HG03135 (cell line): ENCODE results near the gene ARFGEF2.
"Not testable (repeated sequence)": the region's sequence is repeated elsewhere in the genome, so short reads cannot be mapped to it uniquely, and the experiment has no call there.

ENCODE experiments used
- ATAC-seq: cut with Tn5 transposase; IDR thresholded peaks from one replicate; pipeline ENCODE4 v1.9.1; 2021; ENCODE audit warnings: mild to moderate bottlenecking, moderate library complexity; ENCODE audit not compliant: unreplicated experiment

ARFGEF2 gene

DNA sequence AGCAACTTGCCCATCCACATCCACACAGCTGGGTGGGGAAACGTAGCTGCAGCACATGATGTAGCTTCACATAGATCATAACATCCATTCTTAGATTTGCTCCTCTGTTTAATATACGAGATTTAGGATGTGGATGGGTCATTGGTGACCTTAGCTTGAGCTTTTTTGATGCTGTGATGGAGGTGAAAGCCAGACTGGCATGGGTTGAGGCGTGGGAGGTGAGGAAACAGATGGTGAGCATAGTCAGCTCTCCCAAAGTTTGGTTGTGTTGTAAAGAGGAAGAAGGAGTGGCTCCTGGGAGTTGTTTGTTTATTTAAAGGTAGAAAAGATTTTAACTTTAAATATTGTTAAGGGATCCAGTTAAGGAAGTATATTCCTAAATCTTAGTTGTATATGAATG is 5.3 kb downstream of the ARFGEF2 start:
- ATAC-seq = no peak

DNA sequence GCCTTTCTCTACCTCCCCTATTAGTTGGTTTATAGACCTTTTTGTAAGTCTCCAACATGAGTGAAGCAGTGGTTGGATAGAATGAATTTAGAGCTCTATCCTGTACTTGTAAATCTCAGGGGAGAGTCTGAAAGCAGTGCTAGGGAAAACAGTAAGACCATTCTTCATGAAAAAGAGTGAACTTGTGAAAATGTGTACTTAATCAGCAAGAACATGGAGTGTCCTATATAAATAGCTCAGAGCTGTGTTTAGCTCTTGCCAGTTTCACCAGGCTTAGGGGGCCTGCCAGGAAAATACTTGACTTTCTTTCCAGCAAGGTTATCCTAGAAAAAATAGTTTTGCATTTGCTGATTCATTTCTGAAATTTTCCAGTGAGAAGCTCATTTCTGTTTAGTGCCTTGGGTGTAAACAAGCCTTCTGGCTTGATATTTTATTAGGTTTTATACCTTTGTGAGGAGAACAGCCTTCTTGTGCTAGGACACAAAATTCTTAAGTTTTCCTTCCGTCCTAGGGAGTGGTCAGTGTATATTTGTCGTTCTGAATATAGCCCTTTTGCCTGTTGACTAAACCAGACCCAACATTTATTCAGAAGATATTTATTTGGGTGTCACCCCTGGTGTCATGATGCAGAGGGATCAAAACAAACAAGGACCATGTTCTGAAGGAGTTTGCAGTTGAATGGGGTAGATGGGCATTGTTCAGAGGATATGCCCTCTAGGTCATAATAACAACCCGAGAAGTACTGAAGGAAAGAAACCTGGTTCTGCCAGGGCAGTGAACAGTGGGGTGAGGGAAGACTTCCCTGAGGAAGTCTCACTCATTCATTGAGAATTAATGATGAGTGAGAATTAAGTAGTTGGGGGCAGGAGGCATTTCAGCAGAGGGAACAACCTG is 7.6 kb downstream of the ARFGEF2 start:
- no peak for ATAC-seq

DNA sequence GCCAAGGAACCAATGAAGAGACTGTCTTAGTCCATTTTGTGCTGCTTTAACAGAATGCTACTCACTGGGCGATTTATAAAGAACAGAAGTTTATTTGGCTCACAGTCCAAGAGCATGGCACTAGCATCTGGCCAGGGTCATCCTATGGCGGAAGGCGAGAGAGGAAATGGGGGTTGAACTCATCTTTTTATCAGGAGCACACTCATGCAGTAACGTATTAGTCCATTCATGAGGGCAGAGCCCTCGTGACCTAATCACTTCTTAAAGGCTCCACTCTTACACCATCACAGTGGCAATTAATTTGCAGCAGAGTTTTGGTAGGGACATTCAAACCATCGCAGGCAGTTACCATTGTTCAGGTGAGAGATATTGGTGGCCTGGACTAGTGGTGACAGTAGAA is 8.5 kb downstream of the ARFGEF2 start:
- ATAC-seq = no peak

DNA sequence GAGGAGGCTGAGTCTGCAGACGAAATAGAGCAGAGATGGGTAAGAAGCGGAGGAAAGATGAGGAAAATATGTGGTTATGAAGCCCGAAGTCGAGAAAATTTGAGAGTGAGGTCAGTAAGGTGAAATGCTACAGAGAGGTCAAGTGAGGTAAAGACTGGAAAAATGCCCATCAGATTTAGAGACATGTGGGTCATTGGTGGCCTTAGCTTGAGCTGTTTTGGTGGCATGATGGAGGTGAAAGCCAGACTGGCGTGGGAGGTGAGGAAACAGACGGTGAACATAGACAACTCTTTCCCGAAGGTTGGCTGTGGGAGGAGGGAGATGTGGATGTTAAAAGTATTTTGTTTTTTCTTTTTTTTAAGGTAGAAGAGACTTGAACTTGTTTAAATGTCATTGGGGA is 9.4 kb downstream of the ARFGEF2 start:
- no peak for ATAC-seq

DNA sequence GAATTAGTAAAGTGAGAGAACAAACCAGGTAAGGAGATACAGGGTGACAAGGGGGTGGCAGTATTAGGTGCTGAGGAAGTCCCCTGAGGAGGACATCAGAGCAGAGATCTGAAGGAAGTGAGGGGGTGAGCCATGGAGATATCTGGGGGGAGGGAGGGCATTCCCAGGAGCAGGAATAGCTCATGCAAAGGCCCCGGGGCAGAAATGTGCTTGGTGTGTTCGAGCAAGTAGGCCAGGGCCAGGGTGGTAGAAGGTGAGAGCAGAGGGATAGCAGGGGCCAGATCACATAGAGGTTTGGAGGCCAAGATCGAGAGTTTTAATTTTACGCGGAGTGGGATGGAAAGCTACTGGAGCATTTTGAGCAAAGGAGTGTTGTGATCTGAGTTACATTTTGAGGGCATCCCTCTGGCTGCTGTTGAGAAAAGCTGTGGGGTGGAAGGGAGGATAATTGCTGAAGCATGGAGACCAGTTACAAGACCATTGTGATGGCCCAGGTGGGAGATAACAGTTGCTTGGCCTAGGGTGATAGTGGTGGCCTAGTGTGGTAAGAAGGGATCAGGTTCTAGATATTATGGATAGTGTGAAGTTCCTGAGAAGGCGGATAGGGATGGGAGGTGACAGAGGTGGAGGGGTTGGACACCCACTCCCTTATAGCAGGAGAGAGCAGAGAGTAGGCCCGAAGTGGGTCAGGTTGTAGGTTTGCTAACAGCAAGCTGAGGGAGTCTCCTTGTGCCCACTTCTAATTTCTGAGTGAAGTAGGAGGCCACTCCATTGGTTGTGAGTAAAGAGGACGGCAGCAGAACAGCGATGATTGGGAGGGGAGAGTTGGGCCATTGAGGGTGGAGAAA is 10.2 kb downstream of the ARFGEF2 start:
- no peak for ATAC-seq

DNA sequence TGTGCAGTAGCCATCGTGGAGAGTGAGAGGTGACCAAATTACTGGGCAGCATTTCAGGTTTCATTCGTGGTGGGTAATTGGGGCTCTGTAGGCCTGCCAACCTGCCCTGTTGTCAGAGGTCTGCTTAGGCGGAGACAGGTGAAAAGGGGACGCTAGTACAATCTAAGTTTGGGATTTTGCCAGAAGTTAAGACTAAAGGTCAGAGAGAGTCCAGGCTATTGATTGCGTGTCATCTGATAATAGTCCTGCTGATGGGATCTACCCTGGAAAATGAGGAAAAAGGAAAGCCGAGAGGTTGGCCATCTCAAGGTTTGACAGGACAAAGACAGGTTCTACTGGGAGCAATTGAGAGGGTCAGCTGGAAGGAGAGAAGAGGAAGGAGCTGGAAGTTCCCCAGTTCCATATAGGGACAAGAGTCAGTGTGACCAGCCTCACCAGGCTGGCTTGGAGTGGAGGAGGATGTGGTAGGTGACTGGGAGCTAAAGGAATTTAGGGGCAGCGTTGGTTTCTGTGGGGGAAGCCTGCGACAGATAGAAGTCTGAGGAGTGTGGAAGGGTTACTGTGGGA is 10.9 kb downstream of the ARFGEF2 start:
- ATAC-seq = no peak

DNA sequence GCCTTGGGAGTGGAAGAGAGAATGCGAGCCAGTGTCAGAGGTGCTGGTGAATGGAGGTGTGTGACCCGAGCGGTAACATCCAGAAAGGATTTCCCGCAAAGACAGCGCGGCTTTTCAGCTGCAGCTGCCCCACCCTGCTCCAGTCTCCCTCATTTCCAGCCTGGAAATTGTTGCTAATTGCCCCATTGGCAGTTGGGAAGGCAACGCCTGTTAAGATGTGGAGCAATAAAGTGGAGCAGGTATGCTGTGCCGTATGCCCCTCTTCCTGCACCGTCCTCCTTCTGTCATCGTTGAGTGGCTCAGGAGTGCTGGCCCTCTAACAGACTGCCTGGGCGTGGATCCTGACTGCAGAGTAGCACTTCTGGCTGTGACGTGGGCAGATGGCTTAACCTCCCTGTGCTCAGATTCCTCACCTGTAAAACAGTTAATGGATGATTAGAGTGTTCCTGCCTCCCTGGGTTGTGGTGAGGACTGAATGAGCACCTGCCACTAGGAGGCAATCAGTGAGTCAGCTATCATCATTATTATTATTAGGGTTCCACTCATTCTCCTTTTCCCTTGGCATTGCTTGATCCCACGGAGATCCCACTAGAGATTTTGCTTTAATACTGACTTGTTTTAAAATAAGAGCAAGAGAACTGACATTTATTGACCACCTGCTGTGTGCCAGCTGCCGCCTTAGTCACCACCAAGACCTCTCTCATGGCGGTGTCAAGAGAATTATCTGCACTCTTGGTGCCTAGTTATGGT is 11.7 kb downstream of the ARFGEF2 start:
- ATAC-seq = no peak

DNA sequence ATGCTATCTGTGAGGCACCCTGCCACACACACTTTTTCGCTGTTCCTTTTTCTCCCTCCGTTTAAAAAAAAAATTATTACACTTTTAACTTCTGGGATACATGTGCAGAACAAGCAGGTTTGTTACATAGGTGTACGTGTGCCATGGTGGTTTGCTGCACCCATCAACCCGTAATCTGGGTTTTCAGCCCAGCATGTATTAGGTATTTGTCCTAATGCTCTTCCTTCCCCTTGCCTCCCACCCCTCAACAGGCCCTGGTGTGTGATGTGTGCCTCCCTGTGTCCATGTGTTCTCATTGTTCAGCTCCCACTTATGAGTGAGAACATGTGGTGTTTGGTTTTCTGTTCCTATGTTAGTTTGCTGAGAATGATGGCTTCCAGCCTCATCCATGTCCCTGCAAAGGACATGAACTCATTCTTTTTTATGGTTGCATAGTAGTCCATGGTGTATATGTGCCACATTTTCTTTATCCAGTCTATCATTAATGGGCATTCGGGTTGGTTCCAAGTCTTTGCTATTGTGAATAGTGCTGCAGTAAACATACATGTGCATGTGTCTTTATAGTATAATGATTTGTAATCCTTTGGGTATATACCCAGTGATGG is 12.9 kb downstream of the ARFGEF2 start:
- not testable (repeated sequence) for ATAC-seq

DNA sequence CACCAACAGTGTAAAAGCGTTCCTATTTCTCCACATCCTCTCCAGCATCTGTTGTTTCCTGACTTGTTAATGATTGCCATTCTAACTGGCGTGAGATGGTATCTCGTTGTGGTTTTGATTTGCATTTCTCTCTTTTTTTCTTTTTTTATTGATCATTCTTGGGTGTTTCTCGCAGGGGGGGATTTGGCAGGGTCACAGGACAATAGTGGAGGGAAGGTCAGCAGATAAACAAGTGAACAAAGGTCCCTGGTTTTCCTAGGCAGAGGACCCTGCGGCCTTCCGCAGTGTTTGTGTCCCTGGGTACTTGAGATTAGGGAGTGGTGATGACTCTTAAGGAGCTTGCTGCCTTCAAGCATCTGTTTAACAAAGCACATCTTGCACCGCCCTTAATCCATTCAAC is 13.5 kb downstream of the ARFGEF2 start:
- not testable (repeated sequence) for ATAC-seq

DNA sequence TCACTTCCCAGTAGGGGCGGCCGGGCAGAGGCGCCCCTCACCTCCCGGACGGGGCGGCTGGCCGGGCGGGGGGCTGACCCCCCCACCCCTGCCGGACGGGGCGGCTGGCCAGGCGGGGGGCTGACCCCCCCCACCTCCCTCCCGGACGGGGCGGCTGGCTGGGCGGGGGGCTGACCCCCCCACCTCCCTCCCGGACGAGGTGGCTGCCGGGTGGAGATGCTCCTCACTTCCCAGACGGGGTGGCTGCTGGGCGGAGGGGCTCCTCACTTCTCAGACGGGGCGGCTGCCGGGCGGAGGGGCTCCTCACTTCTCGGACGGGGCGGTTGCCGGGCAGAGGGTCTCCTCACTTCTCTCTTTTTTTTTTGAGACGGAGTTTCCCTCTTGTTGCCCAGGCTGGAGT is 14.7 kb downstream of the ARFGEF2 start:
- ATAC-seq = not testable (repeated sequence)

DNA sequence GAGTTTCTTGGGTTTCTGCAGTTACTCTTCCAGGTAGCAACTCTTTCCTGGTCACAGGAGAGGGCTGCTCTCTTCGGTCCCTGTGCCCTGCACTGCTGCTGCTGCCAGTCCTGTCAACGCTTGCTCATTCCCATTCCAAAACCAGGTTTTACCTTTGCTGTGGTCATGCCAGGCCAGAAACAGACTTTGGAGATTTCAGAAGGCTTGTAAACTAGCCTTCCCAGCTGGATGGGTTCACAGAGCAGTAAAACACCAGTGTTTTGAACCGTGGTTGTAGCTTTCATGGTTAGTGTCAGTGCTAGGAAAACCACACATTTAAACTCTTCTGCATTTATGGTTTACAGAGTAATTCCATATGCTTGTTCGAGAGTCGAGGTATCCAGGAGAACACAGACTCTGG is 16.2 kb downstream of the ARFGEF2 start:
- no peak for ATAC-seq

DNA sequence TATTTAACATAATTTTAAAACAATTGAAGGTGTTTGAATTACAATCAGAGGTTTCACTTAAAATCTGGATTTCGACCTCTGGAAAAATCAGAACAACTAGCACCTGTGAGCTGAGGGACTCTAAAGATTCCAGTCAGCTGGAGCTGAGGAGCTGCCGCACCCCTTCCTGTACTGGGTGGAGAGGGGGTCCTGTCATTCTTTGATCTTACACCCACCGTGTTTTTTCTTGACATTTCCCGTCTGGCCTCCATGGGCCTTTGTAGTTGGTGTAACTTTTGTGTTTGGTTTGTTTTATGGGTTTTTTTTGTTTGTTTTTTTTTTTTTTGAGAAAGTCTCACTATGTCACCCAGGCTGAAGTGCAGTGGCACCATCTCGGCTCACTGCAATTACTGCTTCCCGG is 17.2 kb downstream of the ARFGEF2 start:
- ATAC-seq = no peak

DNA sequence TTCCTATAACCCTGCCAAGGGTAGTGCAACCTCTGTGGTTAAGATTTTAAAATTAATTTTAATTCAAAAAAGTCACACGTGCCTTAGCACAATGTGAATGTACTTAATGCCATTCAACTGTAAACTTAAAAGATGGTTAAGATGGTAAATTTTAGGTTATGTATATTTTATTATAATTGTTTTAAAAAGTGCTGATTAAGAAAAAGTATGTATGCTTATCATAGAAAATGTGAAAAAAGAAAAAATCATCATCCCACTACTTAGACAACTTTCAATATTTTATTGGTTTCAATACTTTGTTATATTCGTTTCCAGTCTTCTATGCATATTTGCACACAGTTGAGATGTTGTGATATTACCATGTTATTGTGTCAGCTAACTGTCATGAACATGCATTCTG is 18.7 kb downstream of the ARFGEF2 start:
- no peak for ATAC-seq

DNA sequence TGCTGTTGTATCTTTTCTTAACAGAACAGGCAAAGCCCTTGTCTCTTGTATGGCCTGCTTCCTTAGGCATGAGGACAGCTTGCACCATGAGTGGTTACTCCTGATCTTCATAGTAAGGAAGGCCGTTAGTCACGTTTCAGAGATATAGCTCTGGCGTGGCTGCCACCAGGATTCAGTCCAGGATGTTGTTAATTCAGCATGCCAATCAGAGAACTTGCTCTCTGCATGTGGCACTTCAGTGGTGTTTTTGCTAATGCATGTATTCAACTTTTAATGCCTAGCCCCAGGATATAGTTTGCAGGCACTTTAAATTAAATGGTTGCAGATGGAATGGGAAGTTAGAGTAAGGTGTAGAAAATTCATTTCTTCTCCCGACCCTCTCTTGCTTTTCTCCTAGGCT is 20.0 kb downstream of the ARFGEF2 start:
- no peak for ATAC-seq

DNA sequence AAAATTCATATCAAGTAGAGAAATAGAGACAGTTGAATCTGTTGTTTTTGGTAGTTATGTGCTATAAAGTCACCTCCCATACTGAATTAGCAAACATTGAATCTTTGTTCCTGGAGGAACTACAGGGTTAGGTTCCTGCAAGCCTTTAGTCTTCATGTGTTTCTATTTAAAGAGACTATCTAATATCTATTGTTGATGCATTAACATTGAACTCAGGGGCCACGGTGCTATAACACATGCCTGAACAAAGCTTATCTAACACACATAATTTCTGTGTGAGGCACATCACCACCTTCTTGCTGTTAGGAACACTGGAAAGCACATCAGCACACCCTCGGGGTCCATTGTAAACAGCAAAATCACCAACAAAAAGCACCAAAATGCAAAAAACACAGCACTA is 21.2 kb downstream of the ARFGEF2 start:
- ATAC-seq = no peak

DNA sequence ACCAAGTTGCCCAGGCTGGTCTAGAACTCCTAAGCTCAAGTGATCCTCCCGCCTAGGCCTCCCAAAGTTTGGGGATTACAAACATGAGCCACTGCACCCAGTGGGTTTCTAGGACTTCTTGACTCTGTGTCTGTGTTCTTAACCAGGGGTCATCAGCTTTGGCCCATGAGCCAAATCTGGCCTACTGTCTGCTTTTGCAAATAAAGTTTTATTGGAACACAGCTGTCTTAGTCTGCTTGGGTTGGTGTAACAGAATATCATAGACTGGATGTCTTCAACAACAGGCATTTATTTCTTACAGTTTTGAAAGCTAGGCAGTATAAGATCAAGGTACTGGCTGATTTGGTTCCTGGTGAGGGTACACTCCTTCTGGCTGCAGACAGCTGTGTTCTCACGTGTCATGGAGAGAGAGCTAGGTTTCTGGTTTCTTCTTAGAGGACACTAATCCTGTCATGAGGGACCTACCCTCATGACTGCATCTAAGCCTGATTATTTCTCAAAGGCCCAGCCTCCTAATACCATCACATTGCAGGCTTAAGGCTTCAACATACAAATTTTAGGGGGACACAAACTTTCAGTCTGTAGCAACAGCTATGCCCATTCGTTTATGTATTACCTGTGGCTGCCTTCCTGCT is 23.3 kb downstream of the ARFGEF2 start:
- no peak for ATAC-seq

DNA sequence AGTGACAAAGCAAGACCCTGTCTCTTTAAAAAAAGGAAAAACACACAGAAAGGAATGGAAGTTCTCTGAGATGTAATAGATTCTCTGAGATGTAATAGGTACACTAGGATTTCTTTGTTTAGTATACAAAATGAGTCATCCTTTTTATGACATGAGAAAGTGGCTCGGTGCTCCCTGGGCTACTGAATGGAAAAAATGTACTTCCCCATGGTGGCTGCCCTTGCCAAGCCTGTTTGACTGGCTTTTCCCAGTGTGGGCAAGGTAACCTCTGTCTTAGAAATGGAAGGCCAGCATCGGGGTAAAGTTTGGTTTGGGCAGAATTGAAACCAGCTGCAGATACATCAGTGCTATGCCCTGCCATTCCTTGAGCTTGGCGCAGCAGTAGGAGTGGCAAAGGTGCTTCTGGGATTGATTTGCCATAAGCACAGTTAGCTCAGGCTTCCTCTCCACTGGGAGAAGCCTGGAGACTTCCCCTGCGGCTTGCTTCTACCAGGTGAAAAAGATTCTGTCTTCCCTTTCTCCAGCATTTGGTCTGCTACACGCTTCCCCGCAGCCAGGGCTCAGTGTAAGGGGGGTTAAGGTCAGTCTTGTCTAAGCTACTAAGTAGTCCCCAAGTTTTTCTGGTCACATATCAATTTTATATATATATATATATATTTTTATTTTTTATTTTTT is 24.5 kb downstream of the ARFGEF2 start:
- ATAC-seq = no peak

DNA sequence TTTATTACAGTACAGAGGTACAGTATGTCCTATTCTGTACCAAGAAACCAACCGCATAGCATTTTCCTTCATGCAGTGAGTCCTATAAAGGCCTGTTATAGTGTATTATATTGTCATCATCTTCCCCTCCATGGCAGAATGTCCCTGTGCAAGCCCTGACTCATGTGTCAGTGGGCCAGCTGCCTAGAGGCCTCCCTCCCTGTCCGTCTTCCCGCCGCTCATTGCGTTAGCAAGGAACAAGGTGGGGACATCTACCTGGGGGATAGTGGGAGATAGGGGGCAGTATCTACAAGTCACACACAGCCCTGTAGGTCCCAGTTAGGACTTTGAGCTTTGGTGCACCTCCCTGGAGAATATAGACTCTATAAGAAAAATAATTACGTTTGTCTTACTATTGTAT is 27.1 kb downstream of the ARFGEF2 start:
- no peak for ATAC-seq

DNA sequence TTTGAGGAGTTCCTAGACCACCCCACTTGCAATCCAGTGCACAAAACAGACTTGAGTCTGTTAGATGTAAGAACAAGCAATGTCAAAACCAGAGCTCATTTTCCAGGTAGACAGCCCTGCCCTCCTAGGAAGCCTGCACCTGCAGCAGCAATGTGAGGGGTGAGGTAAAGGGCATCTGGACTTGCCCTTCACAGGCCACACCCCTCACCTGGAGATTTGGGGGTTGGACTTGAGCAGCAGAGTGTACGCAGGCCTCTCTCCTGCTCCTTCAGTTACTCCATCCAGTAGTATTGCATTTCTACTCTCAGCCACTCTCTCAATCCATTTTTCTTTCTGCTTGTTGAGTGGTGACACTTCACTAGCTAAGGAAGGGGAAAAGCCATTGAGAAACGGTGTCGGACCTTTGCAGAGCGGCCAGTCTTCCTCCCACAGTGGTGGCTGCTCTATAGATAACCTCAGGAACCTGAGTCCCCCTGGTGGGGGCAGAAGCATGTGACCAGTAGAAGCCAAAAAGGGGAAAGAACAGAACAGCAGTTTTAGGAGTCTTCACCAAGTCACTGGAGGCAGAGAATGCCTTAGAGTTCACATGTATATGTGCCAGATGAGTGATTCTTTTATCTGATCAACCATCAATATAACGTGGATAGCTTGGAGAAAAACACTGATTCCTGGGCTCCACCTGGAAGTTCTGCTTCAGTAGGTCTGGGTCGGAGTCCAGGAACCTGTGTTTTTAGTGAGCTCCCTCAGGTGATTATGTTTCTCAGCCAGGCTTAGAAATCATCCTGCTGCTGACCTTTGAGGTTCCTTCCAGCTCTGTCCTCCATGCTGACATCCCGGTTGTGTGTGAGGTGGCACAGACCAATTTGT is 28.0 kb downstream of the ARFGEF2 start:
- ATAC-seq = no peak
